Nephron progenitor cell (in vitro differentiated cells): ENCODE results near the gene PSME3.
"Not testable (repeated sequence)": the region's sequence is repeated elsewhere in the genome, so short reads cannot be mapped to it uniquely, and the experiment has no call there.

ENCODE experiments used
- DNase-seq: peaks from one replicate; pipeline ENCODE4 v3.0.0; 2021
- H3K27ac Mint-ChIP-seq: 2 replicates; pipeline ENCODE4 v1.8.0; 2021; ENCODE audit warnings: mild to moderate bottlenecking, moderate library complexity, mixed read lengths
- H3K27me3 Mint-ChIP-seq: 2 replicates; pipeline ENCODE4 v1.8.0; 2021; ENCODE audit warnings: mild to moderate bottlenecking, low read depth, mixed read lengths; ENCODE audit not compliant: poor library complexity
- H3K36me3 Mint-ChIP-seq: 2 replicates; pipeline ENCODE4 v1.8.0; 2021; ENCODE audit warnings: low read depth, mixed read lengths
- H3K4me1 Mint-ChIP-seq: 2 replicates; pipeline ENCODE4 v1.8.0; 2021; ENCODE audit warnings: mixed read lengths
- H3K4me3 Mint-ChIP-seq: 2 replicates; pipeline ENCODE4 v1.8.0; 2021; ENCODE audit warnings: mild to moderate bottlenecking, moderate library complexity, mixed read lengths
- H3K9me3 Mint-ChIP-seq: 2 replicates; pipeline ENCODE4 v1.8.0; 2021; ENCODE audit warnings: mild to moderate bottlenecking, moderate library complexity, mixed read lengths
- CTCF ChIP-seq: fragments of 200-600 bp; sonication (generic); IDR thresholded peaks from 2 replicates; pipeline ENCODE4 v1.5.0; 2021; ENCODE audit warnings: antibody characterized with exemption

PSME3 gene

GRCh38 chr17:42866216-42866615 lies 33.0 kb downstream of the PSME3 start:
- H3K27me3 Mint-ChIP-seq = peaks cover 27% of the 10 kb centered on the region
- peaks cover 9% of the 10 kb centered on the region for H3K36me3 Mint-ChIP-seq
- H3K4me1 Mint-ChIP-seq = peaks cover 30% of the 10 kb centered on the region
- peaks cover 20% of the 10 kb centered on the region for H3K9me3 Mint-ChIP-seq
- H3K4me3 Mint-ChIP-seq = no peak overlapping the region
- TF ChIP-seq CTCF = no peak
- no peak for DNase-seq
- peak overlapping the region; percentile 23 for H3K27ac Mint-ChIP-seq

- DNase-seq = no peak
- Mint-ChIP-seq H3K4me3 (no peak overlapping the region), H3K27ac (peak overlapping the region; percentile 7), H3K36me3 (peaks cover 15% of the 10 kb centered on the region), H3K27me3 (peaks cover 24% of the 10 kb centered on the region), H3K9me3 (peaks cover 27% of the 10 kb centered on the region), H3K4me1 (peaks cover 30% of the 10 kb centered on the region)
- TF ChIP-seq CTCF = no peak
These were observed 33.7 kb downstream of the PSME3 start for GRCh38 chr17:42866631-42867575.

DNA sequence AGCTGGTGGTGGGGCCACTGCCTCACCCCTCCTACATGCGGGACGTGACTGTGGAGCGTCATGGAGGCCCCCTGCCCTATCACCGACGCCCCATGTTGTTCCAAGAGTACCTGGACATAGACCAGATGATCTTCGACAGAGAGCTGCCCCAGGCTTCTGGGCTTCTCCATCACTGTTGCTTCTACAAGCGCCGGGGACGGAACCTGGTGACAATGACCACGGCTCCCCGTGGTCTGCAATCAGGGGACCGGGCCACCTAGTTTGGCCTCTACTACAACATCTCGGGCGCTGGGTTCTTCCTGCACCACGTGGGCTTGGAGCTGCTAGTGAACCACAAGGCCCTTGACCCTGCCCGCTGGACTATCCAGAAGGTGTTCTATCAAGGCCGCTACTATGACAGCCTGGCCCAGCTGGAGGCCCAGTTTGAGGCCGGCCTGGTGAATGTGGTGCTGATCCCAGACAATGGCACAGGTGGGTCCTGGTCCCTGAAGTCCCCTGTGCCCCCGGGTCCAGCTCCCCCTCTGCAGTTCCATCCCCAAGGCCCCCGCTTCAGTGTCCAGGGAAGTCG lies 34.6 kb downstream of the PSME3 start:
- peaks cover 15% of the 10 kb centered on the region for H3K36me3 Mint-ChIP-seq
- H3K4me3 Mint-ChIP-seq, H3K27ac Mint-ChIP-seq, DNase-seq: not testable (repeated sequence)
- H3K27me3 Mint-ChIP-seq = peaks cover 22% of the 10 kb centered on the region
- H3K9me3 Mint-ChIP-seq = peaks cover 30% of the 10 kb centered on the region
- peaks cover 30% of the 10 kb centered on the region for H3K4me1 Mint-ChIP-seq

DNA sequence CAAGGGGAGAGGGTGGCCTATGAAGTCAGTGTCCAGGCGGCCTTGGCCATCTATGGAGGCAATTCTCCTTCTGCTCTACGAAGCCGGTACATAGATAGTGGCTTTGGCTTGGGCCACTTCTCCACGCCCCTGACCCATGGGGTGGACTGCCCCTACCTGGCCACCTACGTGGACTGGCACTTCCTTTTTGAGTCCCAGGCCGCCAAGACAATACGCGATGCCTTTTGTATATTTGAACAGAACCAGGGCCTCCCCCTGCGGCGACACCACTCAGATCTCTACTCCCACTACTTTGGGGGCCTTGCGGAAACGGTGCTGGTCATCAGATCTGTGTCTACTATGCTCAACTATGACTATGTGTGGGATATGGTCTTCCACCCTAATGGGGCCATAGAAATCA lies 35.1 kb downstream of the PSME3 start:
- TF ChIP-seq CTCF = no peak
- Mint-ChIP-seq H3K4me3 (no peak overlapping the region), H3K36me3 (peaks cover 15% of the 10 kb centered on the region), H3K9me3 (peaks cover 31% of the 10 kb centered on the region), H3K4me1 (peaks cover 30% of the 10 kb centered on the region), H3K27me3 (peaks cover 23% of the 10 kb centered on the region), H3K27ac (no peak overlapping the region)
- no peak for DNase-seq

DNA sequence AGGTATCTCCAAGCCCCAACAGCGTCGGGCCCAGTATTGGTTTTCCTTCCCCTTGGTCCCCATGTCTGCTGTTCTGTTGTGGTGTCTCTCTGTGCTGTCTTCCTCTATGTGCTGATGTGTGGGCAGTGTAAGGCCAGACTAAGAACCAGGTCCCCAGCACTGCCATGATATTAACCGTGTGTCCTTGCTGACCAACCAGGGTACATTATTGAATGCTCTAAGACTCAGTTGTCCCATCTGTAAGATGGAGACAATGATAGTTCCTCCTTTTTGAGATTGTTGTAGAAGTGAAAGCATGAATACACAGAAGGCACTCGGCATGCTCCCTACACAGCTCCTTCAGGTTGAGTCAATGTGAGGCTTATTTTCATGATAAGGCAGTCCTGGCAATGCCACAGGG lies 38.5 kb downstream of the PSME3 start:
- peaks cover 31% of the 10 kb centered on the region for H3K9me3 Mint-ChIP-seq
- no peak for TF ChIP-seq CTCF
- DNase-seq = no peak
- peaks cover 31% of the 10 kb centered on the region for H3K27me3 Mint-ChIP-seq
- no peak overlapping the region for H3K27ac Mint-ChIP-seq
- H3K36me3 Mint-ChIP-seq = peaks cover 15% of the 10 kb centered on the region
- H3K4me1 Mint-ChIP-seq = peaks cover 7% of the 10 kb centered on the region
- H3K4me3 Mint-ChIP-seq = no peak overlapping the region

DNA sequence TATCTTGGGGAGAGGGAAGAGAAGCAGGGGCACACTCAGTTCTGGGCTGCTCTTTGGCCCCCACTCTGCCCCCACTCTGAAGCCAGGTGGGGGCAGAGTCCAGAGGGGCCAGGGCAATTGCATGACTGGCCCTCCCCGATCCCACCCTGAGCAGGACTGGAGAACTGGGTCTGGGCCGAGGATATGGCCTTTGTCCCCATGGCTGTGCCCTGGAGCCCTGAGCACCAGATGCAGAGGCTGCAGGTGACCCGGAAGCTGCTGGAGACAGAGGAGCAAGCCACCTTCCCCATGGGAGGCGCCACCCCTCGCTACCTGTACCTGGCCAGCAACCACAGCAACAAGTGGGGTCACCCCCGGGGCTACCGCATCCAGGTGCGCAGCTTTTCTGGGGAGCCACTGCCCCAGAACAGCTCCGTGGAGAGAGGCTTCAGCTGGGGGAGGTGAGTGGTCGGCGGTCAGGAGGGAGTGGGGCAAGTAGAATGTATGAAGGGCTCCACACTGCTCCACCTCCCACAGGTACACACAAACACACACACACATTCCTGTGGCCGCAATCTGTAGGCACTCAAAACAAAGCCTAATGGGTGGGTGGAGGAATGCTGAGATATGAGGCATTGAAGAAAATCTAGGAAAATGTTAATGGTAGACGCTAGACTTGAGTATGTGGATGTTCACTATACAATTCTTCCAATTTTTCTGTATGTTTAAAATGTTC lies 39.2 kb downstream of the PSME3 start:
- no peak overlapping the region for H3K27ac Mint-ChIP-seq
- H3K4me1 Mint-ChIP-seq = no peaks in the 10 kb centered on the region
- TF ChIP-seq CTCF = no peak
- DNase-seq = no peak
- H3K4me3 Mint-ChIP-seq = no peak overlapping the region
- H3K36me3 Mint-ChIP-seq = peaks cover 15% of the 10 kb centered on the region
- peaks cover 31% of the 10 kb centered on the region for H3K9me3 Mint-ChIP-seq
- H3K27me3 Mint-ChIP-seq = peaks cover 35% of the 10 kb centered on the region
